HG03095 (cell line): ENCODE results near the gene CCDC97.

Experiments used
- ATAC-seq: cut with Tn5 transposase; IDR thresholded peaks from one replicate; pipeline ENCODE4 v1.9.1; 2021; ENCODE audit warnings: moderate library complexity; ENCODE audit not compliant: unreplicated experiment

Gene CCDC97

DNA sequence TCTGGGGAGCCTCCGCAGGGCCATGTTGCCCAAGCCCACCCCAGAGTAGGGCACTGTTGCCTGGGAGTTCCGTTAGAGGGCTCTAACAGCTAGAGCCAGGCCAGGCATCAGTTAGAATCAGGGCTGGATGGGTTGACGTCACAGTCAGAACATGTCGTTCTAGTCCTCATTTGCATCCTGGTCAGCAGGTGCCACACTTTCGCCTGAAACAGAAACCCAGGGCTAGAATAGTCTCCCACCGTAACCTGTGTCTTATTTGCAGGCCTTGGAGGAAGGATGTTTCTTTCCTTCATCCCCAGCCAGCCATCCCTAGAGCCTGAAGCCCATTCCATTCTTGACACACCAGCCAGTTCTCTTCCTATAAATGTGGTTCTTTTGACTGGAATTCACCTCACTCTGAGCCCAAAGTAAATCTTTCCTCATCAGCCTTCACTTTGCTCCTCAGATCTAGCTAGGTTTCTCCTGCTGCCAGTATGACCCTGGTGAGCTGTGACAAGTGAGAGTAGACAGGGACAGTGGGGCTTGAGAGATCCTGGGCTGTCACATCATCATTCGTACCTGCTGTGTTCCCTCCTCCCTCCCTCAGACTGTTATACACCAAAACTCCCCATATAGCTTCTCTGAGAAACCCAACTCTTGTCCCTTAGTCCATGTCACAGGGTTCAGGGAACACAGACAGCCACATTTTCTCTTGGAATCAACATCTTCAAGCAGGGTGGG lies 12.2 kb upstream of the CCDC97 start:
- no peak for ATAC-seq

DNA sequence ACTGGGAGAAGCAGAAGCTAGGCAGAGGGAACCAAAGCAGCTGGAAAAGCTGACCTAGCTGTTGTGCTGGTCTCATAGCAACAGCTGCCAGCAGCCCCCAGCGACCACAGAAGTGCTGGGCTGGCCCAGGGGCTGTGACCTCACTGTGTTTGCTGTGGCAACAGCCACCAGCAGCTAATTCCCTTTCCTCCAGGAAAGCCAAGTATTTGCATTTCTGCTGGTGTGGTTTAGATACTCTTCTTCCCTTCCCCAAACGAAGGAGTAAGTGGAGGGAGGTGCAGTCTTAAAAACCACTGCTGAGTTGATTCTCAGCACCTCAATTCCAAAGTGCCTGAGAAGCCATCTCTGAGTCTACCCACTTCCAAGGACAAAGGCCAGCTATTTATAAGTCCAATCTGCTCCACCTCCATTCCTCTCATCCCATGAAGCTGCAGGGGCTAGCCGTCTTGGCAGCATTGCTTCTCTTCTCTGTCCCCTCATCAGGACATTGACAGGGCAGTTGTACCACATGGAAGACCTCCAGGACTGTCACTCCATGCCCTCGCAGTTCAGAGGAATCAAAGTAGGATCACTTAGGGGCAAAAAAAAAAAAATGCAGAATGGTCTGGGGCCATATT lies 11.5 kb upstream of the CCDC97 start:
- no peak for ATAC-seq

DNA sequence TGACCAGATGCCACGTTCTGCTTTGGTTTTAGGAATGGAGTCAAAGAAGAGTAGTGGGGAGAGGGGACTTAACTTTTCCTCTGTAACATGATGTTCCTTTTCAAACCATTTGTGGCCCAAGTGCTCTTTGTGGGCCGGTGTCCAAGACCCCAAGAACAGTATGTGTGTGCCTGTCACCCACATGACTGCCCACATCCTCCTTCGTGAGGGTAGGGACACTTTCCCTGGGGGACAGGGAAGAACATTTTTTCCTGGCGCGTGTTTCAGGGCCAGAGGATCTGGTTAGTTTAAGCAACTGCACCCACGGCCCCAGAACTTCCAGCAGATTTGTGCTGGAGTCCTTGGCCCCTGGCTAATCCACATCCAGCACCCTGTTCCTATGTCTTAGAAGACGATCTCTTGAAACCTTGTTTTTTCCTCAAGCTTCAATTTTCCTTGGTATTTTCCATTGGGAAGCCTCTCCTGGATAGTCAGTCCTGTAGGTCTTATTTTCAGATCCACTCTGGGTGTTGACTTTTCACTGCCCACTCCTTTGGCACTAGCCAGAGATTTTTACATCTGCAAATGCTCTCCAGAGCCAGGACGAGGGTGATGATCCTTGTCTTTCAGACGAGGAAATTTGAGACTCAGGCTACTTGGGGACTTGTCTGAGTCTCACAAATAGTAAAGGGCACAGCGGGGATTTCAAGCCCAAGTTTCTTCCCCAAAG lies 10.8 kb upstream of the CCDC97 start:
- ATAC-seq = no peak

DNA sequence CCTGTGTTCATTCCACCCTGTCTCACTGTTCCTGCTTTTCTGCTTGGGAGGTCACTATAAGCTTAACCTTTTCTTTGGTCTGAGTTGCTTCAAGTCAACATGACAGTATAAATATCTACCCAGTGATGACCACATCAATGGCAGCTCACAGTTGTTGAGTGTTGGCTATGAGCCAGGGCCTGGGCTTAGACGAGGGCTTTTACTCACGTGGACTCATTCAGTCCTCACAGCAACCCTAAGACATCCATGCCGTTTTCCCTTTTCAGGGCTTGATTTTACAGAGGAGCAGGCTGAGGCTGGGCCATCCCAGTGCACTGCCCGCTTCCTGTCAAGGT lies 10.2 kb upstream of the CCDC97 start:
- no peak for ATAC-seq

DNA sequence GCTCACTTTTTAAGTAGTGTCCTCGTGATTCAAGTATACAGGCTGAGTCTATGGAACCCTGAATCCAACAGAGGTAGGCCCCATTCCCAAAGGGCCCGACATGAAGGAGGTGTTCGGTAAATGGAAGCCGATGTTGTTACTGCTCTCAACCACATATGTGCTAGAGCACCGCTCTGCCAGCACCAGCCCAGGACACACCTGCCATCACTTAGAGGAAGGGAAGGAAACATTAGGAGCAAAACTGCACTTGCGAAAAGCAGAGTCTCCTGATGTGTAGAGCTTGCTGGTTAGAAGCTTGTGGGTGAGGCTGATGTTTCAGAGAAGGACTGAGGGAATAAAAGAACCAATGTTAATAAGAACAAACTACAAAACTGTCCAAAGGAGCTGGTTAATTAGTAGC lies 9.4 kb upstream of the CCDC97 start:
- ATAC-seq = no peak

DNA sequence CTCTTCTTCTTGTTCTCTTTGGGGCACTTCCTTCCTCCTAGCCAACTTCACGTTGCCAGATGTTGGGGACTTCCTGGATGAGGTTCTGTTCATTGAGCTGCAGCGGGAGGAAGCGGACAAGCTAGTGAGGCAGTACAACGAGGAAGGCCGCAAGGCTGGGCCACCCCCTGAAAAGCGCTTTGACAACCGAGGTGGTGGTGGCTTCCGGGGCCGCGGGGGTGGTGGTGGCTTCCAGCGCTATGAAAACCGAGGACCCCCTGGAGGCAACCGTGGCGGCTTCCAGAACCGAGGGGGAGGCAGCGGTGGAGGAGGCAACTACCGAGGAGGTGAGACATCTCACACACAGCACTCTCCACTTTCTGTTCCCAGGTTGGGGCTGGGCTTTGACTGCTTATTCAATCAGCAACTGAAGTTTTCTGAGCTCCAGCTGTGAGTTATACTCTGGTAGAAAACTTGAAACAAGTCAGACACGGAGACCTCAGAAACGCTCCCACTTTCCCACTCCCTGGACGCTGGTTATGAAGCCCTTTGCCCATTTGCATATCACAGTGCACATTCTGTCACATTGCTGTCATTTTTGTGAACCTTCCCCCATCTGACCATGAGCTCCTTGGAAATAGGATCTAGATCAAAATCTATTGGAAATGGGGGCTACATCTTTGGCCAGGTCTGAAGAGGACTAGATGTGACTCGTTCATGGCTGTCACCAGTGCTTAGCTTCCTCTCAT lies 7.2 kb upstream of the CCDC97 start:
- ATAC-seq = no peak

DNA sequence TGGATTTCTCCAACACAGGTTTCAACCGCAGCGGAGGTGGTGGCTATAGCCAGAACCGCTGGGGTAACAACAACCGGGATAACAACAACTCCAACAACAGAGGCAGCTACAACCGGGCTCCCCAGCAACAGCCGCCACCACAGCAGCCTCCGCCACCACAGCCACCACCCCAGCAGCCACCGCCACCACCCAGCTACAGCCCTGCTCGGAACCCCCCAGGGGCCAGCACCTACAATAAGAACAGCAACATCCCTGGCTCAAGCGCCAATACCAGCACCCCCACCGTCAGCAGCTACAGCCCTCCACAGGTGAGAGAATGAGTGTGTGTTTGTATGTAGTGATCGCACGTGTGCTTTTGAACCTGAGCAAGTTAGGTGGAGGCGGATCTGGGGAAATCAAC lies 6.0 kb upstream of the CCDC97 start:
- ATAC-seq = no peak

DNA sequence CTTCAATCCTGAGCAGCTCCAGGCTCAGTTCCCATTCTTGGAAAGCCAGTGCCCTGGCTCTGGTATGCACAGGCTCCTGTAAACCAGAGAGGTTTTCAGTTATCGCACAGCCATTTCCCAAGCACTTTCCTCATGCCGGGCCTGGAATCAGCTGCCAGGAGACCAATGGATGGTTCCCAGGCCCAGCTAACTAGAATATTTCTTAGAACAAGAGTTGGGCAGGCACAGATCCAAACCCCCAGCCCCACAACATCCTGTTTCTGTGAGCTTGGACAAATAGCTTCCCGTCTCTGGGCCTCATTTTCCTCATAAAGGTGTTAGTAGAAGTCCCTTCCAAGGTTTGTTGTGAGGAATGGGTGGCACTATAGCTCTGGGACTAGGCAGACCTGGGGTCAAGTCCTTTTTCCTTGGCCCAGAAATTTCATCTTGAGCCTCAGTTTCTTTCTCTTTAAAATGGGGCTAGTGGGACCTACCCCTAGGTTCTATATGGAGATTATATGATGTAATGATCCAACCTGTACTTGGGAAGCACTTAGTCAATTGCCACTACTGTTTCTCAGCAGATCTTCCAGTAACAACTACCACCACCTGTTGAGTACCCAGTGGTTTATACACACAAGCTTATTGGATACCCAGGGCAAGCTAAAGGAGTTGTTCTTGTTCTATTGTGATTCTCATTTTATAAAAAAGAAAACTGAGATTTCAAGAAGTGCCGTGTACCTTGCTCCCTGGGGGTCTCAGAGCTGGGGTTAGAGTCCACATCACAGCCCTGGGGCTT lies 5.1 kb upstream of the CCDC97 start:
- ATAC-seq = no peak

DNA sequence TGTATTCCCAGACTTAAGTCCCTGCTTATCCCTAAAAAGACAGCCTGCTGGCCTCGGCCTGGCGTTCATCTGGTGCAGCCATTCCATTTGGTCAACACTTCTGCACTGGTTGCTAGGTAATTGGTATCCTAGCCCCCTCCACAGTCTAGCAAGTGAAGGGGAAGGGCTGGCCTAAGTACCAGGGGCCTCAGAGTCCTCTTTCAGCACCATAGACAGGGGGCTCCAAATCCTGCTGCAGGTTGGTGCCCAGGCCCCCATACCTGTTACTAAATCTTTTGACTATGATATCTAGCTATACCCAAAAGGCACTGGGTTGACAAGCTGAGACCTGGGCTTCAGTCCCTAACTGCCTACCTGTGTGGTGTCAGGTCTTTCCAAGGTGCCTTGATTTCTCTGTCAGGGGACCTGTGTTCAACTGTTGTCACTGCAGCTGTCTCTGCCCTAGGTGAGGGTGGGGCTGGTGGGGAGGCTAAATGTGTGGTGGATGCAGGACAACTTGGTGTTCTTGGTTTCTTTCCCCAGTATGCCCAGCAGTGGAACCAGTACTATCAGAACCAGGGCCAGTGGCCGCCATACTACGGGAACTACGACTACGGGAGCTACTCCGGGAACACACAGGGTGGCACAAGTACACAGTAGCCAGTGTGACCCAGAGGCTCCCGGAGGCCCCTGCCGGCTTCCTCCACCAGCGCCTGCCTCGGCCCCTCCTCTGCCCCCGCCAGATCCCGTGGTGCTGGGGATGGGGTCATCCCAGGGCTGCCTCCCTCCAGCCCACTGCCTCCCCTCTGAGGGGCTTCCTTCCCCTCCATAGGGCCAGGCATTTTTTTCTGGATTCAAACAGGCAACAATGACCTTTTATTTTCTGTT lies 3.8 kb upstream of the CCDC97 start:
- ATAC-seq = no peak

DNA sequence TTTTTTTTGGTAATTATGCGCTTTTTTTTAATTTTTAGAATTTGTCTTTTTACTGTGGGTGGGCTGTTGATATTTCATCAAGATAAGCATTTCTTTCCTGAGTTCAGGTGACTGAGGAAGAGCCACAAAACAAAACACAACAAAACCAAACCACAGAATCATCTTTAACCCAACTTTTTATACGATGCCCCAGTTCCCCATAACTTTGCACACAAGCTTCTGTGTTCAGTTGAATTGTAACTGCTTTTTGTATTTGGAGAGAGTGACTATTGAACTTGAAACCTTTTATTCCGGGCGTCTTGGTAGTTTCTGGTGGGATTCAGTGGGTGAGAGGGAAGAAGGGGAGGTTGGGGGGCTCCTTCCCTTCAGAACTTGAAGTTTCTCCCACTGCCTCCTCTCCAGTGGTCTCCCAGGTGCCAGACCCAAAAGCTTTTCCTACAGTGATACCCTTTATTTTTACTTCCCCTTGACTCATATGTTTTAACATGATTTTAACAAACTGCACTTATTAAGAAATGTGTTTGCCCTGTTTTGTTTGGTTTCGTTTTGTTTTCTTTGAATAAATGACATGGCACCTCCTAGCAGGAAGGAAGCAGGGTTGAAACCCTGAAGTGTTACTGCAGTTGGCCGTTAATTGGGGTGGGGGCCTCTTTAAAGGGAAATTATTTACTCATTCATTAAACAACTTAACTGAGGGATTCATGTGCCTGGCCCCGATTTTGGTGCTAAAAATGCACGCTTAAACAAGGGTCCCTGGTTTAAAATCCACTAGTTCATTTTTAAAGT lies 2.7 kb upstream of the CCDC97 start:
- ATAC-seq = no peak

DNA sequence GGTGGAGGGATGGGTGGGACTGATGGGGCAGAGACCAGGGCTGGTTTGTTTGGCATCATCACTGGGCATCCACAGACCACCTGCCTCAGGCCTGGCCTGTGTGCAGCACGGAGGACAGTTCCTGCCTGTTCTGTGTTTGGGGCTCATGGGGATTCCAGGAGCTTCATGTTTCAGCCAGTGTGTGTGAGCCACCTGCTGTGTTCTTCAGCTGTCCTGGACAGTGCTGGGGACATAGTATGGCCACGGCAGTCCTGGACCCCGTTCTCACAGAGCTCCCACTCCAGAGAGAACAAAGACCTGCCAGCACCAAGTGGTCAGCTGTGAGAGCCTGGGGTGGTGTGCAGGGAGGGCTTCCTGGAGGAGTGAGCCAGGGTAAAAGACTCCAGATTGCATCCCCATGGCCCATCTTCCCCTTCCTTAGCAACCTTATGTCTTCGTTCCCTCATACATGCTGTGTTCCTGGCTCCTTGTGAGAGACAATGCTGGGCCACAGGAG lies 2.0 kb upstream of the CCDC97 start:
- no peak for ATAC-seq

DNA sequence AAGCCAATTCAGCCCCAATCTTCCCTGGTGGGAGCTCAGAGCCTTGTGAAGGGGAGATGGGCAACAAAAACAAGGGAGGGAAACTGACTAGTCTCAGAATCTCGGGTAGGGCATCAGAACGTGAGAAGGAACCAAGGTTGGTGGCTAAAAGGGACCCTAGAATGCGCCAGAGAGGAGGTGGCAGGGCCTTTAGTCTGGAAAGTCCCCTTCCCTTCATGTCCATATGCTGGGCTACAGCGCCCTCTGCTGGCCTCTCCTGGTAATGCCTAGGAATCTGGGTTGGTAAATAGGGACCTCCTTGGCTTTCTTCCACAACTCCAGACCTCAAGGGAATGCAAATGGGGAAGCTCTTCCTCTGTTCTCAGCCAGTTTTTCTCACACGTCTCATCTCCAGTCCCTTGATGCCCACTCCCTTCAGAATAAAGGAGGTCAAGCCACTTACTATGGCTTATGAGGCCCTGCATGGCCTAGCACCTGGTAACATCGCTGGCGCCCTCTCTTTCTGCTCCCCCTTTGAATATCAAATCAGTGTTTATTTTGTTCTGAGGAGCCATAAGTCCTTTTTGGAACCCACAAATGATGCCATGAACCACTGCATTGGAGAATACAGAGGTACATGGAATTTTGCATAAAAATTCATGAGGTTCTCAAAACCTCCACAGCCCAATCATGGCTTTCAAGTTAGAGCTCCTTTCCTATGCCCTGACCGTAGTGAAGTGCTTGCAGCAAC lies 1.4 kb upstream of the CCDC97 start:
- no peak for ATAC-seq

DNA sequence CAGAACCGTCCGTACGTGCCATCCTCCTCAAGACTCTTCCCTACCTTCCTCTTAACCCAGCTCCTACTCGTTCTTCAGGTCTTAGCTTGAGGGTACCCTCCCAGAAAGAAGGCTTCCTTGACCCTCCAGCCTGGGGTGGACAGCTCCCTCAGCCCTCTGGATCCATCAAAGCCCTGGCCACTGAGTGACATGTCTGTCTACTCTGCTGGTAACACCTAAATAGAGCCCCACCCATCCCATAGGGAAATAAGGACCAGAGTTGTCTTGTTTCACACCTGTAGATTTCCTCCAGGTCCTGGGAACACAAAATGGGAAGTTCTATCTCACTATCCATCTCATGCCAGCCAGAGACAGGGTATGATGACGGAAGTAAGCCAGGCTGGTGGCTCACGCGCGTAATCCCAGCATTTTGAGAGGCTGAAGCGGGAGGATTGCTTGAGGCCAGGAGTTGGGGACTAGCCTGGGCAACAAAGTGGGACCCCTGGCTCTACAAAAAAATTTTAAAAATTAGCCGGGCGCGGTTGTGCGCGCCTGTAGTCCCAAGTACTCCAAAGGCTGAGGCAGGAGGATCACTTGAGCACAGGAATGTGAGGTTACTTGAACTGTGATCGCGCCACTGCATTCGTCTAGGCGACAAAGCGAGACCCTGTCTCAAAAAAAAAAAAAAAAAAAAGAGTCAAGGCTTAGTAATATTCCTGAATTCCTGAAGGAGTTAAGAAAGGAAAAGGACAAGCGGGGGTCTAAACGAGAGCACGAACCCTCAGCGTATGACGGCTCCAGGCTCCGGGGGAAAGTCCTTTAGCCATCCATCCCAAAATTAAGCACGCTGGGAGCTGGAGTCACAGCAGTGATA lies 566 bp upstream of the CCDC97 start:
- ATAC-seq = no peak

DNA sequence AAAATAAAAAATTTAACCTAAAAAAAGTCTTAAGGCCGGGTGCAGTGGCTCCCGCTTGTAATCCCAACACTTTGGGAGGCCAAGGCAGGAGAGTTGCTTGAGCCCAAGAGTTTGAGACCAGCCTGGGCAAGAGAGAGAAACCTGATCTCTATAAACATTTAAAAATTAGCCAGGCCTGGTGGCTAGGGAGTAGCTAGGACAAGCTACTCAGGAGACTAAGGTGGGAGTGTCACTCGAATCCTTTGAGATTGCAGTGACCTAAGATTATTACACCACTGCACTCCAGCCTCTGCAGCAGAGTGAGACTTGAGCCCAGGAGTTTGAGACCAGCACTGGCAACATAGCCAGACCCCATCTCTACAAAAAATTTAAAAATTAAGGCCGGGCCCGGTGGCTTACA lies 1.1 kb downstream of the CCDC97 start:
- ATAC-seq = no peak

DNA sequence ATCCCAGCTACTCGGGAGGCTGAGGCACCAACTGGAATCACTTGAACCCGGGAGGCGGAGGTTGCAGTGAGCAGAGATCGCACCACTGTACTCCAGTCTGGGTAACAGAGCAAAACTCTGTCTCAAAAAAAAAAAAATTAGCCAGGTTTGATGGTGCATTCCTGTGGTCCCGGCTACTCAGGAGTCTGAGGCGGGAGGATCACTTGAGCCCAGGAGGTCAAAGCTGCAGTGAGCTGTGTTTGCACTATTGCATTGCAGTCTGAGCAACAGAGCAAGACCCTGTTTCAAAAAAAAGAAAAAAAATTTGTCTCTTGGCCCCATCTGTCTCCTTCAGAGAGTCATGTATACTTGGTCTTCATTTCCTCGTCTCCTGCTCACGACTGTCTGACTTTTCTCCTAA lies 1.6 kb downstream of the CCDC97 start:
- ATAC-seq = no peak

DNA sequence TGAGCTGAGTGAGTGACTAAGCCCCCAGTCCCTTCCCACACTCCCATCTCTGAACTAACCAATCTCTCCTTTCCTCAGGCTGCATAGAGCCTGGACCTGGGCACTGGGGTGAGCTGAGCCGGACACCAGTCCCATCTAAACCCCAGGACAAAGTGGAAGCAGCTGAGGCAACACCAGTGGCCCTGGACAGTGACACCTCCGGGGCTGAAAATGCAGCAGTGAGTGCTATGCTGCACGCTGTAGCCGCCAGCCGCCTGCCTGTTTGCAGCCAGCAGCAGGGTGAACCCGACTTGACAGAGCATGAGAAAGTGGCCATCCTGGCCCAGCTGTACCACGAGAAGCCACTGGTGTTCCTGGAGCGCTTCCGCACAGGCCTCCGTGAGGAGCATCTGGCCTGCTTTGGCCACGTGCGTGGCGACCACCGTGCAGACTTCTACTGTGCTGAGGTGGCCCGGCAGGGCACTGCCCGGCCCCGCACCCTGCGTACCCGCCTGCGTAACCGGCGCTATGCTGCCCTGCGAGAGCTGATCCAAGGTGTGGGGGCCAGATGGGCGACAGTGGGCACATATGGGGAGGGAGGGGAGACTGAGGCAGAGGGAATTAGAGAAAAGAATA lies 6.4 kb downstream of the CCDC97 start:
- no peak for ATAC-seq
